ENCODE measurements around the gene TOMM5. TPM values are rescaled to one million over a fixed set of nuclear protein-coding genes. Genes with fewer than 3 reads are reported as not detected.
A peak's percentile ranks its signal among the peaks of the same experiment; 100 is the strongest.

Gene TOMM5
- total RNA-seq, 1 donor: 72.4 TPM

DNA sequence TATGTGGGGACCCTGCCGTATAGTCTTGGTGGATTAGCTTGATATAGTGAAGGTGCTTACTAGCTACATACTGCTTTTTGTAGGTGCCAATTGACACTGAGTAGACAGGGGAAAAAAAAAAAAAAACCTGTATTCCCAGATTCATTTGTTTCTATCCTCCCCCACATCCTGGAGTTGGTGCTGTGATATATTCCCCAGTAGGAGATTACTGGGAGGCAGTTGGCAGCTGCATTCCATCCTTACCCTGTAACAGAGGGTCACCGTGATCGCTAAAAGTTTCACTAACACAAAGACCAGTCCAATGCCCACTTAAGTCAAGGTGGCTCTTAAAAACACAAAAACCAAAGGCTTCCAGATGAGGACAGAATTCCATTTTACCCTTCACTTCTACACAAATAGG, 27.4 kb upstream of the TOMM5 start:
- no peaks in the 10 kb centered on the region for H3K79me2 ChIP-seq (ENCODE audit: insufficient read depth, low read length)
- no peaks in the 10 kb centered on the region for H3K9me3 ChIP-seq (ENCODE audit: low read depth, low read length)
- H3K4me3 ChIP-seq (ENCODE audit: insufficient read depth, low read length): no peak overlapping the region
- H2AFZ ChIP-seq (ENCODE audit: low read length): no peak overlapping the region
- peaks cover 13% of the 10 kb centered on the region for H3K4me1 ChIP-seq (ENCODE audit: insufficient read depth, low read length)
- H3K4me2 ChIP-seq (ENCODE audit: insufficient read depth, low read length): no peak overlapping the region
- DNase-seq (ENCODE audit: insufficient read length, low spot score, missing footprints): no peak
- H3K27me3 ChIP-seq (ENCODE audit: insufficient read depth, low read length): peaks cover 2% of the 10 kb centered on the region
- no peaks in the 10 kb centered on the region for H4K20me1 ChIP-seq (ENCODE audit: insufficient read depth, low read length)
- H3K36me3 ChIP-seq (ENCODE audit: insufficient read depth, low read length): no peaks in the 10 kb centered on the region
- no peak overlapping the region for H3K27ac ChIP-seq (ENCODE audit: low read depth, low read length)
- TF ChIP-seq, protein P1, sequence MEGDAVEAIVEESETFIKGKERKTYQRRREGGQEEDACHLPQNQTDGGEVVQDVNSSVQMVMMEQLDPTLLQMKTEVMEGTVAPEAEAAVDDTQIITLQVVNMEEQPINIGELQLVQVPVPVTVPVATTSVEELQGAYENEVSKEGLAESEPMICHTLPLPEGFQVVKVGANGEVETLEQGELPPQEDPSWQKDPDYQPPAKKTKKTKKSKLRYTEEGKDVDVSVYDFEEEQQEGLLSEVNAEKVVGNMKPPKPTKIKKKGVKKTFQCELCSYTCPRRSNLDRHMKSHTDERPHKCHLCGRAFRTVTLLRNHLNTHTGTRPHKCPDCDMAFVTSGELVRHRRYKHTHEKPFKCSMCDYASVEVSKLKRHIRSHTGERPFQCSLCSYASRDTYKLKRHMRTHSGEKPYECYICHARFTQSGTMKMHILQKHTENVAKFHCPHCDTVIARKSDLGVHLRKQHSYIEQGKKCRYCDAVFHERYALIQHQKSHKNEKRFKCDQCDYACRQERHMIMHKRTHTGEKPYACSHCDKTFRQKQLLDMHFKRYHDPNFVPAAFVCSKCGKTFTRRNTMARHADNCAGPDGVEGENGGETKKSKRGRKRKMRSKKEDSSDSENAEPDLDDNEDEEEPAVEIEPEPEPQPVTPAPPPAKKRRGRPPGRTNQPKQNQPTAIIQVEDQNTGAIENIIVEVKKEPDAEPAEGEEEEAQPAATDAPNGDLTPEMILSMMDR (IDR thresholded peaks at IDR 0.05; ENCODE audit: extremely low read depth, low read depth, low read length): no peak

DNA sequence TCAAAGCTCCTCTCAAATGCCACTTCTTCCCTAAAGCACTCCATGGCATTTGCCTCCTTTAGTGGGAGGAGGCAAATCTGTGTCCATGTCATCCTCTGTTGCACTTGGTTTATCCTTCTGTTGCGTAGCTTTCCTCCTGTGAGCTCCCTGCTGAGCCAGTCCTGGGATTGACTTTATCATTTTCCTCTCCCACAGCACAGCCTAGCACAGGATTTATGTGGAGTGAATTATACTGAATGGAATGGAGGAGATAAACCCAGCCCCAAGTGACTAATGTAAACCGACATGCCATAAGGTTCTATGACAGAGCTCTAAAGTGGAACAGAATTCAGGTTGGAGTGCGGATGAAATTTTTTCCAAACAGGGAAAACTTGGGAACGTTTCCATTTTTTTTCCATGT, 26.4 kb upstream of the TOMM5 start:
- Histone ChIP-seq H3K27me3 (ENCODE audit: insufficient read depth, low read length) (peaks cover 4% of the 10 kb centered on the region), H3K4me1 (ENCODE audit: insufficient read depth, low read length) (peaks cover 13% of the 10 kb centered on the region), H2AFZ (ENCODE audit: low read length) (peak overlapping the region; percentile 13), H4K20me1 (ENCODE audit: insufficient read depth, low read length) (no peaks in the 10 kb centered on the region), H3K9me3 (ENCODE audit: low read depth, low read length) (no peaks in the 10 kb centered on the region), H3K4me2 (ENCODE audit: insufficient read depth, low read length) (peak overlapping the region; percentile 20), H3K27ac (ENCODE audit: low read depth, low read length) (peak overlapping the region; percentile 44), H3K36me3 (ENCODE audit: insufficient read depth, low read length) (no peaks in the 10 kb centered on the region), H3K79me2 (ENCODE audit: insufficient read depth, low read length) (no peaks in the 10 kb centered on the region), H3K4me3 (ENCODE audit: insufficient read depth, low read length) (no peak overlapping the region)
- DNase-seq (ENCODE audit: insufficient read length, low spot score, missing footprints): no peak
- TF ChIP-seq, protein P1 (IDR thresholded peaks at IDR 0.05; ENCODE audit: extremely low read depth, low read depth, low read length): no peak

DNA sequence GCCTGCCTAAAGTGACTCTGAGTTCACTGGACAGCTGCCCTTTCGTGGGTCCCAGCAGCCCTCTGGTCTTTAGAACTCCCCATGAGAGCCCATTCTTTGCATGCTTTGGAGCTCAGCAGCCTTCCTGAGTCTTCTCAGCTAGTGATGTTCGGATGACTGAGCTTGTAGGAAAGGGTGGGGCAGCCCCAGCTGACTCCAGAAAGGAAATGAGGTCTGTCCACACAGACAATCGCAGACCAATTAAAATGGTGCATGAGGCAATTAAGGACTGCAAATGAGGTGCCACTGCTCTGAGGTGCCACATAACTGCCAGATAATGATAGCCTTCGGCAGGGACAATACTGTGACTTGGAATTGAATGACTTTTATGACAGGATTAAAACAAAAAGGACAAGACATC, 25.4 kb upstream of the TOMM5 start:
- peak overlapping the region; percentile 20 for H3K4me2 ChIP-seq (ENCODE audit: insufficient read depth, low read length)
- peaks cover 13% of the 10 kb centered on the region for H3K4me1 ChIP-seq (ENCODE audit: insufficient read depth, low read length)
- H3K27me3 ChIP-seq (ENCODE audit: insufficient read depth, low read length): peaks cover 6% of the 10 kb centered on the region
- TF ChIP-seq, protein P1 (IDR thresholded peaks at IDR 0.05; ENCODE audit: extremely low read depth, low read depth, low read length): no peak
- DNase-seq (ENCODE audit: insufficient read length, low spot score, missing footprints): no peak
- no peaks in the 10 kb centered on the region for H4K20me1 ChIP-seq (ENCODE audit: insufficient read depth, low read length)
- H3K9me3 ChIP-seq (ENCODE audit: low read depth, low read length): no peaks in the 10 kb centered on the region
- no peak overlapping the region for H3K4me3 ChIP-seq (ENCODE audit: insufficient read depth, low read length)
- H2AFZ ChIP-seq (ENCODE audit: low read length): peak overlapping the region; percentile 40
- H3K79me2 ChIP-seq (ENCODE audit: insufficient read depth, low read length): no peaks in the 10 kb centered on the region
- no peaks in the 10 kb centered on the region for H3K36me3 ChIP-seq (ENCODE audit: insufficient read depth, low read length)
- peak overlapping the region; percentile 44 for H3K27ac ChIP-seq (ENCODE audit: low read depth, low read length)

DNA sequence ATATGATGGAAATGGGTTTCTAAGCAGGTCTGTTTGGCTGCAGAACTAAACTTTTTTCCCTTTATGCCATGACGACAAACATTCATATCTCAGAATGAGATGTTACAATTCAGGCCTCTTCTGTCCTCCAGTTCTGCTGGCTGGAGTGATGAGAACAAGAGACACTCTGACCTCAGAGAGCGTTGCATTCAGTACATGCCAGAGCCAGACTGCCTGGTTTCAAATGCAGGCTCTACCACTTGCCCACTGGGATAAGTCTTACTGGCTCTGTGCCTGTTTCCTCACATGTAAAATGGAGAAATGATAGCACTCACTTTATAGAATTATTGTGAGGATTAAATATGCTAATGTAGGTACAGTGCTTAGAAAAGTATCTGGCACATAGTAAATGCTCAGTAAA, 24.8 kb upstream of the TOMM5 start:
- no peak for DNase-seq (ENCODE audit: insufficient read length, low spot score, missing footprints)
- H3K27ac ChIP-seq (ENCODE audit: low read depth, low read length): no peak overlapping the region
- TF ChIP-seq, protein P1 (IDR thresholded peaks at IDR 0.05; ENCODE audit: extremely low read depth, low read depth, low read length): no peak

More for the DNA sequence above, 24.8 kb upstream of the TOMM5 start:
- Histone ChIP-seq H3K4me1 (ENCODE audit: insufficient read depth, low read length) (peaks cover 13% of the 10 kb centered on the region), H3K4me3 (ENCODE audit: insufficient read depth, low read length) (no peak overlapping the region), H3K9me3 (ENCODE audit: low read depth, low read length) (no peaks in the 10 kb centered on the region), H3K79me2 (ENCODE audit: insufficient read depth, low read length) (no peaks in the 10 kb centered on the region), H3K36me3 (ENCODE audit: insufficient read depth, low read length) (no peaks in the 10 kb centered on the region), H3K4me2 (ENCODE audit: insufficient read depth, low read length) (no peak overlapping the region), H4K20me1 (ENCODE audit: insufficient read depth, low read length) (no peaks in the 10 kb centered on the region), H2AFZ (ENCODE audit: low read length) (no peak overlapping the region), H3K27me3 (ENCODE audit: insufficient read depth, low read length) (peaks cover 7% of the 10 kb centered on the region)
